Endothelial cell of umbilical vein (primary cell): ENCODE data around the gene ASB14.

ENCODE experiments used
- CTCF ChIP-seq, 2 donors: IDR thresholded peaks; 1 replicate in 1 of 2; 2 replicates in 1 of 2; pipeline ENCODE4 v1.5.1; 2011; ENCODE audit warnings: low read length in 2 of 2, mild to moderate bottlenecking in 2 of 2, moderate library complexity in 2 of 2, control low read depth in 1 of 2, inconsistent platforms in 1 of 2, low read depth in 1 of 2; ENCODE audit not compliant: insufficient read depth in 1 of 2; ENCODE audit errors: extremely low read depth in 1 of 2
- MAX ChIP-seq: IDR thresholded peaks from 2 replicates; pipeline ENCODE4 v1.6.1; 2011; ENCODE audit not compliant: insufficient read depth, insufficient read length
- POLR2A ChIP-seq: IDR thresholded peaks from 2 replicates; pipeline ENCODE4 v1.6.1; 2012; ENCODE audit warnings: low read depth, mild to moderate bottlenecking, control low read depth, low read length

- TF ChIP-seq MAX, result no peak
- TF ChIP-seq CTCF (IDR thresholded peaks at IDR 0.05; ENCODE audit: extremely low read depth in 1 of 2, insufficient read depth in 1 of 2, low read depth in 1 of 2, low read length in 2 of 2), result no peak
- no peak for TF ChIP-seq POLR2A
Observed at GRCh38 chr3:57279685-57280084, 12.8 kb downstream of the ASB14 start.
